DMS53 (cell line): ENCODE measurements around the gene HTD2.
"Not testable (repeated sequence)": the region's sequence is repeated elsewhere in the genome, so short reads cannot be mapped to it uniquely, and the experiment has no call there.

Experiments
- DNase-seq: peaks from one replicate; lab custom pipeline; 2025; lab: John Stamatoyannopoulos, UW

HTD2 gene

DNA sequence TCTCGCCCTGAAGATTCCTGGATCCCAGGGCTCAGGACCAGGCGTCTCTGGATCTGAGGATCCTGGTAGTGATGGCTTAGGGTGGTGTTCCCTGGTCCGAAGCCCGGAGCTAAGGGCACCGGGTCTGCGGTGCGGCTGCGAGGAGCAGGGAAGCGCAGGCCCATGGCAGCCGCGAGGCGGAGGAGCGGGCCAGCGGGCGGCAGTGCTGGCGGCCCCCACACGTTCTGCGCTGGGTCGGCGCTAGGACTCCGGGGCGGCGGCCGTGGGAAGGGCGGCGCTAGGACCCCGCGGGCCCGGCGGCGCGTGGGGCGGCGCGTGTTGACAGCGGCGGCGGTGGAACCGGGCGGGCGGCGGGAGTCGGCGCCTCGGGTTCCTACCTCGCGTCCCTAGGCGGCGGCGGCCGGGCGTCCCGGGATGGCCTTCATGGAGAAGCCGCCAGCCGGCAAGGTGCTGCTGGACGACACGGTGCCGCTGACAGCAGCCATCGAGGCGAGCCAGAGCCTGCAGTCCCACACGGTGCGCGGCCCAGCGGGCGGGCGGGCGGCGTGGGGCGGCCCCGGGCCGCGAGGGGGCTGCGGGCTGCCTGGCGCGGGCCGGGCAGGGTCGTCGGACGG, 26.4 kb downstream of the HTD2 start, which contains the start of gene PXK:
Gene PXK (plus strand): TSS at position 318 of the 614 bp plus-strand sequence. CDS start 97 bp downstream, at position 415.
- DNase-seq, result peak; percentile 62

DNA sequence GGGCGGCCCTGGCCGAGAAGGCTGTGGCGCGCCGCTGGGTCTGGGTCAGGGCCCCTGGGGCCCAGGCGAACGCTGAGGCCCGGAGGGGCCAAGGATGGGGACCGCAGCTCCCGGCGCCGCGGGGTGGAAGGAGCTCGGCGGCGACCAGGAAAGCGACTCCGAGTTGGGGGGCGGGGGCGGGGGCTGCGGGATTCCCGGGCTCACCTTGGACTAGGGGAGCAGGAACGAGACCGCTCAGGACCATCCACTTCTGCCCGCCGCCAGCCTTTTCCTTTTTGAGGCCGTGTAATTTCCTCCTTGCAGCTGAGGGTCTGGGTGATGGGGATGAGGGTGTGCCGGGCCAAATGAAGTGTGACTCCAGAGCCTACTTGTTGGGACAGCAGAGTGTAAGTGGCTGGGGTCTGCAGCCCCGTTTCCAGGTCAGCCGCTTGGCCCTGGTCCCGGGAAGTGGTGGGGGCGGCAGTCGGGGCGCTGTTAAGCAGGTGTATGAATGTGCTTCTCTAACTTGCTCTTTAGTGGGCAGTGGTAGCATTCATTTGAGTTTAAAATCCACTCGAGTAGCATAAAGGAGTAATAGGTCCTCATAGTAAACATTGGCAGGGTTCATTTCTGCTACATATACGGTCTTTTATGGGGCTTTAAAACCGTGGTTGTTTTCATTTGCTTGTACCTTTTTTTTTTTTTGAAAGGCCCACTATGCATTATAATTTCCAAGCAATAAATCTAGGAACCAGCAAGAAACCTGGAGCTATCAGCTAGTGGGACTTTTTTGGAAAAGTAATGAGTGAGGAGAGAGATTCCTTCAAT, 27.1 kb downstream of the HTD2 start:
- DNase-seq, result peak; percentile 8

DNA sequence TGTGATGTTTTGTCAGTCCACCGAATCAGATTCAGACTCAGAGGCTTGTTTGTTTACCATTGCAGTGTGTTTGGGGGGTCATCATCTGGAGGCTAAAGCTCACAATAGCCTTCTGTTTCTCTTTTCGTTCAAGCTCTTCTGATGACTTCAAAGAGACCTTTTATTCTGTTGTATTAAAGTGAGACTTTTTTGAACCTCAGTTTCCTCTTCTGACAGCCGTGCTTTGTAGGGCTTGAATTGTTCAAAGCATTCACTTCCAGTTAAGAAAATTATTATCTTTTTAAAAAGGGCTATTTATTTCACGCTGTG, 27.6 kb downstream of the HTD2 start:
- no peak for DNase-seq

DNA sequence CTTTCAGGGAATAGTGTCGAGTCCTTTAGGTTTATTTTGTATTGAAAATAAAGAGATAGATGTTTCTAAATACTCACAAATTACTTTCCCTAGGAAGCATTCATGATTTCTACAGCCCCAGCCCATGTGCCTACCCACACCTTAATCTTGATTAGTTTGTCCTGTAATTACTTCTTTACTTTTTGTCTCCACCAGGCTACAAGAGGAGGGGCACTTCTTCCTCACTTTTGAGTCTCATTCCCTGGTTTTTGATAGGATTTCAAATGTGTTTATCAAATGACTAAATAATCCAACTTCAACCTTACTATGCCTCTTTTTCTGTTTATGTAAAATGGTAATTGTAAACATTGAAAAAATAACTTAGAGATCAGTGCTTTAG, 28.2 kb downstream of the HTD2 start:
- DNase-seq, result no peak

DNA sequence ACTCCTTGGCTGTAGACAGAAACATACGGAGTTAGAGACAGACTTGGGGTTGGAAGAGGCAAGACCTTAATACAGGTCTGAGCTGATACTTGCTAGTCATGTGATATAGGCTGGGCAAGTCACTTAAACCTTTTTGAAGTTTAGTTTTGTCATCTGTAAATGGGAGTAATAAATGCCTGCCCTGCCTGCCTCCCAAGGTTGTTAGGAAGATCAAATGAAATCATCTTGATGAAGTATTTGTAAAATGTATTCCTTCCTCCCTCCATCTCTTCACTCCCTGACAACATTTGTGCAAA, 29.3 kb downstream of the HTD2 start:
- no peak for DNase-seq

DNA sequence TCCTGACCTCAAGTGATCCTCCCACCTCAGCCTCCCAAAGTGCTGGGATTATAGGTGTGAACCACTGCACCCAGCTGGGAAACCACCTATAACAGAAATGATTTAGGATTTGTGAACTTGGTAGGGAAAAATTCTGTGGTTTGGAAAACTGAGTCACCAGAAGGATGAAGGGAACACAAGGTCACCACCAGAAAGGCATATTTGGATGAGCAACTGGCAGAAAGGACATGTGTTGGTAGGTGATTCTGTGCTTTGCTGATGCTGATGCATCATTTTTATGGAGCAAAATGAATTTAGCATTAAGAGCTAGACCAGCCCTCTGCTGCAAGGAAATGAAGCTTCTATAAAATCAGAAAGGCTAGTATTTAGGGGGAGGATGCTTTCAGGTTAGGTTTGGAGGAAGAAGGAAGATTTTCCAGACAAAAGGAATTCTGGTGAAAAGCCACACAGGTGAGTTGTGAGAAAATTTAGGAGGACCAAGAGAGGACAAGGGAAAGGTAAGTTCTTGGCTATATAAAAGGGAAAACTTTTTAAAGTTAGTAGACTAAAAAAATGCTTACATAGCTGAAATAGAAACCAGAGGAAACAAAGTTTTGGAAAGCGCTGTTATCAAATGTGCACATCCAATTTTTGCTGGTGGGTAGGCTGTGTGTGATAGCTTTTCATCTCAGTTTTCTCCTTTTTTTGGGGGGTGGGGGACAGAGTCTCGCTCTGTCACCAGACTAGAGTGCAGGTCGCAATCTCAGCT, 30.0 kb downstream of the HTD2 start:
- no peak for DNase-seq

DNA sequence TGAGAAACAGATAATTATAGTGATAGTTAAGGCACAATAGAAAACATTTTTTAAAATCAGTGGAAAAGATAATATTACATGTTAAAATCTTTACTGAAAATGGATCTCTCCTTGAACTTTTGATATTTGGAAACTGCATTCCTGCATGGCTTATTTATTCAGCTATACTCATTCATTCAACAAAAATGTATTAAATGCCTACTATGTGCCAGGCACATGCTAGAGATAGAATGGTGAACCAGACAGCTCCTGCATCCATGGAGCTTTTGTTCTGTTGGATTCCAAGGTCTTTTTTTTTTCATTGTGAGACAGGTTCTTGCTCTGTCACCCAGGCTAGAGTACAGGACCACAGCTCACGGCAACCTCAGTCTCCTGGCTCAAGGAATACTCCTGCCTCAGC, 30.9 kb downstream of the HTD2 start:
- DNase-seq, result no peak

DNA sequence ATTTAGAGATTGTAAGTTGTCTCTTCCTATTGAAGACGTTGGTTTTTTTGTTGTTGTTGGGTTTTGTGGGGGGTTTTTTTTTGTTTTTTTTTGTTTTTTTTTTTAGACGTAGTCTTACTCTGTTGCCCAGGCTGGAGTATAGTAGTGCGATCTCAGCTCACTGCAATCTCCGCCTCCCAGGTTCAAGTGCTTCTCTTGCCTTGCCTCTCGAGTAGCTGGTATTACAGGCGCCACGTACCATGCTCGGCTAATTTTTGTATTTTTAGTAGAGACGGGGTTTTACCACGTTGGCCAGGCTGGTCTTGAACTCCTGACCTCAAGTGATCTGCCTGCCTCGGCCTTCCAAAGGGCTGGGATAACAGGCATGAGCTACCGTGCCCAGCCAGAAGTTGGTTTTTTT, 32.8 kb downstream of the HTD2 start:
- not testable (repeated sequence) for DNase-seq

DNA sequence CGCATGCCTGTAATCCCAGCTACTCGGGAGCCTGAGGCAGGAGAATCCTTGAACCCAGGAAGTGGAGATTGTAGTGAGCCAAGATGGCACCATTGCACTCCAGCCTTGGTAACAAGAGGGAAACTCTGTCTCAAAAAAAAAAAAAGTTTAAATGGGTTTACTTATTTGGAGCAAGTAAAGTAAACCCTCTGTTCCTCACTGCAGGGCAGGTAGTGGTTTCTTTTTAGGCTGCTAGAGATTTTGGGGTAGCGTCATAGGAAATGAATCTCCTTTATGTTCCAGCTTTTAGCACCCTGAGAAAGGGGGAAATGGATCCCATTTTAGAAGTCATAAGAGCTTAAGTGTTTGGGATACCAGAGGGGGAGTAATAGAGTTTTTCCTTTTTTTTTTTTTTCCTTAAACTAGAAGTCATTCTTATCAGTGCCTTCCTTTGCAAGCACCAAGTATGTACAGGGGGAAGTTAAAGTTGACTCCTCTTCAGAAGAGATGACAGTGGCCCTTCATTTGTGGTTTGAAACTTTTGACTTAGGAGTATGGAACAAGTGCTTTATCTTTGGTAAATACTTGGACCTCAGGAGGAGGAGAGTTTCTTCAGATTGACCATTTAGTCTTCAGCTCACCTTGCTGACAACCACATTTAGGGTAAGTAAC, 34.4 kb downstream of the HTD2 start:
- no peak for DNase-seq

DNA sequence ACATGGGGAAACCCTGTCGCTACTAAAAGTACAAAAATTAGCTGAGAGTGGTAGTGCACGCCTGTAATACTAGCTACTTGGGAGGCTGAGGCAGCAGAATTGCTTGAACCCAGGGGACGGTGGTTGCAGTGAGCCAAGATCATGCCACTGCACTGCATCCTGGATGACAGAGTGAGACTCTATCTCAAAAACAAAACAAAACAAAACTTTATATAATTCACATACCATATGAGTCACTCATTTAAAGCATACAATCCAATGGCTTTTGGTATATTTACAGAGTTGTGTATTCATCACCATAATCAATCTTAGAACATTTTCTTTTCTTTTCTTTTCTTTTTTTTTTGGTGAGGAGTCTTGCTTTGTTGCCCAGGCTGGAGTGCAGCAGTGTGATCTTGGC, 35.1 kb downstream of the HTD2 start:
- DNase-seq, result no peak

DNA sequence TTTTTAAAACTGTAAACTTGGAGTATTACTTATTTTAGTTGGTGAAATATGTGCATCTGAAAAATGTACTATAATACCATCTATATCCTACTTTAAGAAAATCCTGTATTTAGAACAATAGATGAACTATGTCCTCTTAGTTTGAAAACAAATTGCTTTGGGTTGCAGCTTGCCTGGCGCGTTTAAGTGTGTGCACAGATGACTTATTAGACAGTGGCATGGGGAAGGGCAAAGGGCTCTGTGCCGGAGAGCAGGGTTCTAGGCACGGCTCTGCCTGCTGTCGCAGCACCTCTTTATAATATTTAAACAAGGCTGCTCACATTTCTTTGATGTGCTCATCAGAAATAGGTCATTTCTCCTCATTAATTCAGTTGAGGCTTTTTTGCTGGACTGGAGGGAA, 36.4 kb downstream of the HTD2 start:
- DNase-seq, result no peak

DNA sequence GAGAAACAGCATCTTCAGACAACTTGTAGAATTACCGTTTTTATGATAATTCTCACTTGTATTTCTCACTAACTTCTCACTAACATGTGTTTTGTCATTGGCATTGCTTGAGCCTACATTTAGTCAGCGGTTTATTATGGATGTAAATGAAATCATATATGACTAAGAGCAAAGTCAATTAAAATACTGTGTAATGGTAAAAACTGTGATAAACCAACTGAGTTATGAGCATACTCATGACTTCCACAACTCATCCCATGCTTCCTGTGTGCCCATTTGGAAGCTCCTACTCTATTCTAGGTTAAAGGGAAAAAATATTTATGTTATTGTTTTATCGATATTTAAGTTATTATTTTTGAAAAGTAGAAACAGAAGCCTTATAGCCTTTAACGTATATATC, 39.1 kb downstream of the HTD2 start:
- DNase-seq, result no peak

DNA sequence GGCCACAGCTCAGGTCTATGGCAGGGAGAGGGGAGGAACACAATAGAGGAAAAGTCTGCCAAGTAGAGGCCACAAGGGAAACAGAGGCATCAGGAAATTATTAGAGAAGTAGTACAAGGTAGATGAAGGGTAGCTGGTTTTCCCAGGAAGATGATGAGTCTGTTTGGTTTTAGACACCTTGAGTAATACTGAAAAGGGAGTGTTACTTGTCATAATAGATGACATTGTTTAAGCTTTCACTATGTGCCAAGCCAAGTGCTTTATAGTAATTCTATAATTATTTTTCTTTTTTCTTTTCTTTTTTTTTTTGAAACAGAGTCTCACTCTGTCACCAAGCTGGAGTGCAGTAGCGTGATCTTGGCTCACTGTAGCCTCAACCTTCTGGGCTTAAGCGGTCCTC, 40.0 kb downstream of the HTD2 start:
- DNase-seq, result no peak

DNA sequence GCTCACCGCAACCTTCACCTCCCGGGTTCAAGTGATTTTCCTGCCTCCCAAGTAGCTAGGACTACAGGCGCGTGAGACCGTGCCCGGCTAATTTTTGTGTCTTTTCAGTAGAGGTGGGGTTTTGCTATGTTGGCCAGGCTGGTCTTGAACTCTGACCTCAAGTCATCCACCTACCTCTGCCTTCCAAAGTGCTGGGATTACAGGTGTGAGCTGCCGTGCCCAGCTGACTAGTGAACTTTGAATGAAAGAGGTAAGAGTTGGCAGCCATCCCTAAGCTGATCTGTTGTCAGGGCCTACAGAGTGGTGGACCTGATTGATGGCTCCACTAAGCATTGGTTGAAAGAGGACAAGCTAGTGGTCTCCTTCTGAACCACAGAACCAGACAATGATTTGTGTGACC, 41.7 kb downstream of the HTD2 start:
- no peak for DNase-seq

DNA sequence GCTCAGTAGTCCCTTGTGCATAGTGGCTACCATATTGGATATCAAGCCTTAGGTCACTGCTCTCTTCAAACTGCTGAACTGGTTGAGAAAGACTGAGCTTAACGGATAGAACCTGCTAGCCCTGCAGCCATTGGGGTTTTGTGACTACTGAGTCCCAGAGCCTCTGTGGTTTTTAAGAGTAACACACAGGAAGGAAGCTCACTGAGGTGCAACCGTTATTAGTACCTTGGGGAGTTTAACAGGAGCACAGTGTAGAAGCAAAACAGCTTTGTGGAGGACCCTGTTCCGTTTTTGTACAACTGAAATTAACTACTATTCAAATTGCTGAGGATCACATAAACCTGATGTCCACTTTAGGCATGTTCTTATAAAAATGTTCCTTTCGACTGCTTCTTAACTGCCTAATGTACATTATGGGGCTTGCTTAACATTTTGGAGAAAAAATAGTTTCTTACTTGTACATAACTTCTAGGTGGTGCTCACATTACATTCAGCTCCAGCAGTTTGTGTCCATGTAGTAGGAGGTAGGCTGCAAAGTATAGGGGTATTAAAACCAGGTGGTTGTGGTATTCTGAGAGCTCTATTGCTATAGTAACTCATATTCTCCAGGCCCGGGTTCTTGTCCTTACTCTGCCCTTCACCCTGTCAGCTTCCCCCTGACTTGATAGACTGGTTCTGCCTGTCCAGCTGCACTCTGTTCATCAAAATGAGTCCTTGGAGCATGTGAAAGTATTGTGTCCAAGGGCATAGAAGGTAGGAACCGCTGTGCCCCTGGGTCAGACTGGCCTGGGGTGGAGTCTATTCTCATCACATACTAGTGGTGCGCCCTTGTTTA, 43.7 kb downstream of the HTD2 start:
- DNase-seq, result peak; percentile 48

DNA sequence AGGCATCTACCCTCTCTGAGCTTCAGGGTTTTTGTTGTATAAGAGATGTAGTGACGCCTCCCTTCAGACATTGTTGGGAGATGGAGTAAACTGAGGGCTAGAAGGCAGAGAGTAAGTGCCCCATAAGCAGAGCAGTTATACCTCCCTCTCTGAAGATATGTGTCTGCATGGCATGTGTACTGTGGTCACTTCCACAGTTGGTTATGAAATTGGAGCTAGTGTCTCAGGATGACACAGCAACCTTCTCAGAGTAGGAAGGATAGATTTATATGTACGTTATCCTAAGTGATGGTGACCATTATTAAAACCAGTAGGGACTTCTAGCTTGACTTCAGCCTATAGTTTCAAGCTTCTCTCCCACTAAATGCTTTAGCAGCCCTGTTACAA, 44.3 kb downstream of the HTD2 start:
- no peak for DNase-seq

DNA sequence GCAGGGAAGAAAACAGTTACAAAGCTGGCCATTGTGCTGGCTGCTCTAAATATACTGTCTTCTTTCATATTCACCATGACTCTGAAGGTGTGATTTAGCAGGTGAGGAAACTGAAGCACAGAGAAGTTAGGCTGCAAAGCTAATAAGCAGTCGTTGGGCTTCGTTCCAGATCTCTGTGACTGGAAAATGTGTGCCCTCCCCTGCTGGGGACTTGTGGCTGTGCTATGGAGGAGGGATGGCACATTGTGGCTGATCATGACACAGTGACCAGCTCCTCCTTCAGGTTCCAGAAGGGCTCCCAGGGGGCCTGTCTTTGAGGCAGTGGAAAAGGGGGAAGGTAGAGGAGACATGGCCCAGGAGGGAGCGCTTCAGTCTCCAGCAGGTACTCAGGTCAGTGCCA, 45.6 kb downstream of the HTD2 start:
- DNase-seq, result no peak

DNA sequence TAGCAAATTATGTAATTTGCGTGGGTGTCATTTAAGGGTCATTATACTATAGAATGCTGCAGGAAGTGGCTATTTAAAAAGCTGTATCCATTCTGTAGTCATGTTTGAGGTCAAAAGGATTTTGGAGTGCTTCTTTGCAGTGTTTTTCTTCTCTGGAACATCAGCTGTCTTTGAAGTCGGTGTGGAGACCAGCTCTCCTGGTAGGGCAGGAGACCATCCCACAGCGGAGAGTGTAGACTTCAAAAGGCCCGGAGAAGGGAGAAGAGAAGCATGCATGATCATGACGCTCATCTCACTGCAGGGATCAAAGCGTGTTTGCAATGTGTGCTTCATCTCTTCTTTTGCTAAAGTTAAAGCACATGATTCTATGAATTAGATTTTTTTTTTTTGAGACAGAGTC, 46.3 kb downstream of the HTD2 start:
- no peak for DNase-seq

DNA sequence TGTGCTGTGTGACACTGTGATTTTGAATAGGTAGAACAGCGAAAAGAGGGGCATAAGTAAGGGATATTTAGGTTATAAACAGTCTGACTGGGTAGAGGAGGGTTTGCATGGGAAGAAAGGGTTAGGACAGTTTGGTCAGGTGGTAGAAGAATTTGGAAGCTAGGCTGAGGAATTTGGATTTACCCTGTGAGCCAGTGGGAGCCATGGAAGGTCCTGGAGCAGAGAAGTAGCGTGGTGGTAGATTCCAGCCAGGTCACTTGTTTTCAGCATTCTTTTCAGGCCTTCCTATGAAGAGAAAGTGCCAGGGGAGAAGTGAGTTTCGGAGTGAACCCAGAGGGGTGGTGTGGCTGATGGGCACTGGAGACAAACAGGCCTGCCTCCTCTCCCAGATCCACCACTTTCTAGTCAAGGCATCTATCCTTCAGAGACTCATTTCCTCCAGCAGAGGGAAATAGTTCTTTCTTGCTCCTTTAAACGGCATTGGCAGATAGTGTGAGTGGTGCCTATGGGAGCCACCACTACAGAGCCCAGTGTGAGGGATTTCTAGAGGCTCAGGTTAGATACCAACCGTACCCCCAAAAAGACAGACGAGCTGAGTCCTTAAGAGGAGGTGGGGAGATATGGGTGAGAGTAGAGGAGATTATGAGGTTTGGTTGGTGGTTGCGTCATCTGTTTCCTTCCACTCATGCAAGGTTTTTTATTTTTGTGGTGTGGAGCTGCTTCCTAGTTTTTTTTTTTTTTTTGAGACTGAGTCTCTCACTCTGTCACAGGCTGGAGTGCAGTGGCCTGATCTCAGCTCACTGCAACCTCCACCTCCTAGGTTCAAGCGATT, 47.6 kb downstream of the HTD2 start:
- no peak for DNase-seq

DNA sequence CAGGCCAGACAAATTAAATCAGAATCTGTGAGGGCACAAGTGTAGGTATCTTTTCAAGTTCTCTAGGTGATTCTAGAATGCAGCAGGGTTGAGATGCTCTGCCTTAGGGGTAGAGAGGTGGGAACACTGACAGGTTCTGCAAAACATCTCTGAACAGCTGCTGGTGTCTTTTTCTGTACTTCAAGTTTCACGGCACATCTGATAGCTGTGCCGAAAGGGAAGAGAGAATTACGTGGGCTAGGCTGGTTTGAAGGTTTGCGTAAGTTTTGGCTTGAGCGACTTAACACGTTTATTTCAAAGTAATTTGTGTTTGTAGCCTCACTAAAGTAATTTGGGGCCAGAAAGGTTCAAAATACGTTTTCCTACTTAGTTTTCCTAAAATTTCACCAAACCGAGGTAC, 48.9 kb downstream of the HTD2 start:
- no peak for DNase-seq

DNA sequence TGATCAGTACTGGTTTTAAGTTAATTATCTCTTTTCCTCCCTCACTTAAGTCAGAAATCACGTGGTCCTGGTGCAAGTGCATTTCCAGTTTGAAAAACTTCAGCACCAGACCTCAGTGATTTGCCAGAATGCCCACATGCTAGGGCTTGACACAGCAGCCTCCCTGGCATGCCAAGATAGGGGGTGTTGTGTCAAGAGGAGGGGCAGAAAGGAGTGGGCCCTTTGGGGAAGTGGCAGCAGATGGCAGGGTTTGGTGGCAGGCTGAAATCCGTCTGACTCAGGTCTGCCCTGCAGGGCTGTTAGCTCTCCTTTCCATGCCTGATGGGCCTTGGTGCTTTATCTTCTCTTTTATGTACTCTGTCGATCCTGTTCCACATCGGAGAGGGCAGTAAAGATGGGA, 49.7 kb downstream of the HTD2 start:
- DNase-seq, result no peak
